GM12872 (cell line): ENCODE measurements around the gene ADAMTS9.

Experiments
- TF ChIP-seq, protein P1 (sequence below): IDR thresholded peaks from 3 replicates; pipeline ENCODE4 v1.5.1; 2011; ENCODE audit warnings: low read depth, mild to moderate bottlenecking, low read length, moderate library complexity; ENCODE audit not compliant: insufficient read depth

The ADAMTS9 gene

DNA sequence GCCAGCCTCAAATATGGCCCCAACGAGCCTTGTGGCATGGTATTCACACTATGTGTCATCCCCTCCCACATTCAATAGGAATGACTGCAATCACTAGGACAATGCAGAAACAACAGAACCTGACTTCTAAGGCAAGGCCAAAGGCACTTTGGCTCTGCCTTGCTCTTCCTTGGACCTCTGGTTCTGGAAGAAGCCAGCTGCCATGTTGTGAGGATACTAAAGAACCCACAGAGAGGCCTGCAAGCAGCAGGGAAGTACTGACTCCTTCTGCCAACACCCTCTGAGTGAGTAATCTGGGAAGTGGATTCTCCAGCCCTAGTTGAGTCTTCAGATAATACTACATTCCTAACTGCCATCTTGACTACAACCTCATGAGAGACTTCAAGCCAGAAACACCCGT is 64.7 kb downstream of the ADAMTS9 start:
- TF ChIP-seq, protein P1, sequence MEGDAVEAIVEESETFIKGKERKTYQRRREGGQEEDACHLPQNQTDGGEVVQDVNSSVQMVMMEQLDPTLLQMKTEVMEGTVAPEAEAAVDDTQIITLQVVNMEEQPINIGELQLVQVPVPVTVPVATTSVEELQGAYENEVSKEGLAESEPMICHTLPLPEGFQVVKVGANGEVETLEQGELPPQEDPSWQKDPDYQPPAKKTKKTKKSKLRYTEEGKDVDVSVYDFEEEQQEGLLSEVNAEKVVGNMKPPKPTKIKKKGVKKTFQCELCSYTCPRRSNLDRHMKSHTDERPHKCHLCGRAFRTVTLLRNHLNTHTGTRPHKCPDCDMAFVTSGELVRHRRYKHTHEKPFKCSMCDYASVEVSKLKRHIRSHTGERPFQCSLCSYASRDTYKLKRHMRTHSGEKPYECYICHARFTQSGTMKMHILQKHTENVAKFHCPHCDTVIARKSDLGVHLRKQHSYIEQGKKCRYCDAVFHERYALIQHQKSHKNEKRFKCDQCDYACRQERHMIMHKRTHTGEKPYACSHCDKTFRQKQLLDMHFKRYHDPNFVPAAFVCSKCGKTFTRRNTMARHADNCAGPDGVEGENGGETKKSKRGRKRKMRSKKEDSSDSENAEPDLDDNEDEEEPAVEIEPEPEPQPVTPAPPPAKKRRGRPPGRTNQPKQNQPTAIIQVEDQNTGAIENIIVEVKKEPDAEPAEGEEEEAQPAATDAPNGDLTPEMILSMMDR: no peak

DNA sequence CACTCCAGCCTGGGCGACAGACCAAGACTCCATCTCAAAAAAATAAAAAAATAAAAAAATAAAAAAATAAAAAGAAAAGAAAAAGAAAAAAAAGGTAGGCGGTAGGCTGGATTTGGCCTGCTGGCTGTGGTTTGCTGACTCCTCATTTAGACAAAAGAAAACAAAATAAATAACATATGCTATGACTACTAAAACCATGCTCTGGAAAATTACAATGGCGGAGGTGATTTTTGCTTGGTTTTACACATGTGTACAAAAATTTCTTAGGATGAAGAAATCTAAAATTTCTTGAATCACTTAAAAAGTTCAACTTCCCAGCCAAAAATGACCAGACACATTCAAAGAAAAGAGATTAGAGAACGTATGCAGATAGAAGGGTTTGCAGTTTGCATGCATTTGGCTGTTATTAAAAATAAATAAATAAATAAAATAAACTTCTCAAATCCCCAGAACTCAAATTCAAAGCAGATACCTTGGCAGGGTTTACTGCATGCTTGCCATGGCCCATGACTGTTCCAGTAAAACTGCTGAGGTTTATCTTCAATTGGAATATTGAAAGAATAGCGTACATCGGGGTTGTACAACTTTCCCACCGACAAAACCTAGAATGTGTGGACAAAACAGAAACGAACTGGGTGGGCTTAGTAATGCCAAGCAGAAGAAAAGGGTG is 65.9 kb downstream of the ADAMTS9 start:
- TF ChIP-seq, protein P1: no peak

DNA sequence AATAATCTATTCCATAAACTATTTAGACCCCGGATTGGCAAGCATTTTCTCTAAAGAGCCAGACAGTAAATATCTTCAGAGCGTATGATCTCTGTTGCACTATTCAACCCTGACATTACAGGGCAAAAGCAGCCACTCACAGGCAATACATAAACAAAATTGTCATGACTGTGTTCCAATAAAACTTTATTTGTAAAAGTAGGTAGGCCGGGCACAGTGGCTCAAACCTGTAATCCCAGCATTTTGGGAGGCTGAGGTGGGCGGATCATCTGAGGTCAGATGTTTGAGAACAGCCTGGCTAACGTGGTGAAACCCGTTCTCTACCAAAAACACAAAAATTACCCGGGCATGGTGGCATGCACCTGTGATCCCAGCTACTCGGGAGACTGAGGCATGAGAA is 66.5 kb downstream of the ADAMTS9 start:
- TF ChIP-seq, protein P1: no peak

DNA sequence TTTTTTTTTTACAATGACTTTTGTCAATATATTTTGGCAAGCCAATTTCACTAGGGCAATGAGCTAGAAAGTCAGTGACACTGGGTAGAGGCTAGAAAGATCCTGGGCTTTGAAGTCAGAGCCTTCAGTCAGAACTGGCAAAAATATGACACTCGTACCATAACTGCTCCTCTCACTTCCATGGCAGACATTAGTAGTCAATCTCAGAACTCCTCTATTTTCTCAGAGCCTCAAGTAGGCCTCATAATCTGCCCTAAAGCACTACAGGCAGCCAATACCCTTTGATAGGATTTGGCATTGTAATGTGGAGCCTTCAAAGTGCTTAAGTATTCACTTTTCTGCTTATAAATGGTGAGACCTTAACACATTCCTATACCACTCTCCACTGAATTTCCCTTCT is 67.8 kb downstream of the ADAMTS9 start:
- TF ChIP-seq, protein P1: no peak

DNA sequence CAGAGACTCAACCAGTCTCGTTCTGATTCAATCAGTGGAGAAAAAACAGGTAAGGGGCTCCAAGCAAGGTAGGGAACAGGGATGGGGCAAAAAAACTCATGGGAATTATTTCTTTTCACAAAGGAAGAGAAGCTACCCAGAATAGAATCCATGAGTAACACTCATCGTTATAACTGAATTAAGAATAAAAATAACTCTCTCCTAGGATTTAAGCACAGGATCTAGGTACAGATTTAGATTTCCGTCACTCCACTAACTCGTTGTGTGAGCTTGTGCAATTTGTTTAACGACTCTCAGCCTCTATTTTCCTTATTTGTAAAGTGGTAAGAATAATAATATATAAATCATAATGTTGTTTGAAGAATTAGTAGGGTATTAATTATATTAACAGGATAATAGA is 68.6 kb downstream of the ADAMTS9 start:
- TF ChIP-seq, protein P1: no peak

DNA sequence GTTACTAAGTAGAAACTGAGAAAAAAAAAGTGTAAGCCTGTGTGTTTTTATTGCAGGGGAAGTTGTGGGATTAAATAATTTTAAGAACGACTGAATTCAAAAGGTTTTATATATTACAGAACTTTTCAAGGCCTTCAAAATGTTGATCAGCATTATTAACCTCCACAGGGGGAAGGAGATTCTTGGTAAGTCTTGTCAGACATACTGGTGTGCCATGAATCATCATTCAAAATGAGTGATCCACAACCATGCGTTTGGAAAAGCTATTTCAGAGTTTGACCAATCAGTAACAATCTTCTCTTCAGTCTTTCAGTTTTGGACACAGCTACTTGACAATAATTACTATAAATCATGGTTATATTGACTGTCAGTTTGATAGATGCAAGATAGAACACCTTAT is 70.2 kb downstream of the ADAMTS9 start:
- TF ChIP-seq, protein P1: no peak

DNA sequence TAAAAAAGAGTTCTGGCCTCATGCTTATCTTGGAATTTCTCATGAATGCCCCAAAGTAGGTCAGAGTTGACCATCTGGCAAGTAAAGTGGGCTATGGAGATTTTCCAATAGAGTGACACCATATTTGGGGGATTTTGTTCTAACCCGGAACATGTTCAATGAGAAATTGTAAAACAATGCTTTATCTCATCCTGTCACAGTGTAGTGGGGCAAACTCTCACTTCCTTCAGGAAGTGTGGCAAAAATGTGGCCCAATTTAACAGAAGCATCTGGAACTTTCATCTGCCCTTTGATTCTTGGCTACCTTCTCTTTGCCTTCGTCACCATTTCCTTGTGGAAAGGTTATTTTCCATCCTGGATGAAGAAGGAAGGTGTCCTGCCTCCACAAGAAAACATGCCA is 70.8 kb downstream of the ADAMTS9 start:
- TF ChIP-seq, protein P1: no peak
